Activated CD4-positive, alpha-beta T cell treated with anti-CD3 and anti-CD28 coated beads, Interleukin-10, Interleukin-2, amounts not matched to agents 100 ng/mL and 50 ng/mL, durations not matched to agents 16 hours and 8 hours (primary cell): ENCODE results near the gene PSORS1C1.
"Not testable (repeated sequence)": the region's sequence is repeated elsewhere in the genome, so short reads cannot be mapped to it uniquely, and the experiment has no call there.

Source experiments
- DNase-seq: peaks from one replicate; pipeline ENCODE4 v3.0.0-alpha.2; 2020

The PSORS1C1 gene

DNA sequence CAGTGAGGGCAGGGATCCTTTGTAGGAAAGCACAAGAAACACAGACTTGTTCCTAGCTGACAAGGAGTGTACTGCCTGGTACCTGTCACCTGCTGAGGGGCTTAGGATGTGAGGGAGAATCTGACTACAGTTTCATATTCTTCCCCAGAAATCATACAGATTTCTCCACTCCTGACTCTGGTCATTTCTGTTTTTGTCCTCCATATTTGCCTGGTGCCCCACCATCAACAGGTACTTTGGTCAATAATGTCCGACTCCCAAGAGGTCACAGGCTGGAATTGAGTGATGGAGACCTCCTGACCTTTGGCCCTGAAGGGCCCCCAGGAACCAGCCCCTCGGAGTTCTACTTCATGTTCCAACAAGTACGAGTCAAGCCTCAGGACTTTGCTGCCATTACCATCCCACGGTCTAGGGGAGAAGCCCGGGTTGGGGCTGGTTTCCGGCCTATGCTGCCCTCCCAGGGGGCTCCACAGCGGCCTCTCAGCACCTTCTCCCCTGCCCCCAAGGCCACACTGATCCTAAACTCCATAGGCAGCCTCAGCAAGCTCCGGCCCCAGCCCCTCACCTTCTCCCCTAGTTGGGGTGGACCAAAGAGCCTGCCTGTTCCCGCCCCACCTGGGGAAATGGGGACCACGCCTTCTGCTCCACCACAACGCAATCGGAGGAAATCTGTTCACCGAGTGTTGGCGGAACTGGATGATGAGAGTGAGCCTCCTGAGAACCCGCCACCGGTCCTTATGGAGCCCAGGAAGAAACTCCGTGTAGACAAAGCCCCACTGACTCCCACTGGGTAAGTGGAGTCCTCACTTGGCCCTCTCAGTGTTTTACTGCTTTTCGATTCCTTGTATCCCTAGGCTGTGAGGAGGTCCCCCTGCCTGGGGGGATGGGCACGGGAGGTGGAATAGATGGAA, 46.9 kb downstream of the PSORS1C1 start:
- DNase-seq = no peak

GRCh38 chr6:31162463-31163165, 48.0 kb downstream of the PSORS1C1 start:
- DNase-seq = no peak

DNA sequence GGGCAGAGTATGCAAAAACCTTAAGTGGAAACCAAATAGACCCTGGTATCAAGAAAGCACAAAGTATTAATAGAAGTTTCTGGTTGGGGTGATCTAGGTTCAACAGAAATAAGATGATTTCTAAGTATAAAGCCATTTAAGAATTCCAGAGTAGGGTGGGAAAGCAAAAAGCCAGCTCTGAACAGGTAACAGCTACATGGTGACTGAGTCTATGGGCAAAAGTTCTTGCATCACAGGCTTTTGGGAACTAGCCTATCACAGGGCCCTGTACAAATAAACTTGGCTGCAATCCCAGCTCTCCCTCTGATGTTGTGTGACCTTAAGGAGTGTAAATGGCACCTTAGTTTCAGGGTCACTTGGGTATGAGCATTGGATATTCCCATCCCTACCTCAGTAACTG, 49.3 kb downstream of the PSORS1C1 start:
- DNase-seq = no peak

DNA sequence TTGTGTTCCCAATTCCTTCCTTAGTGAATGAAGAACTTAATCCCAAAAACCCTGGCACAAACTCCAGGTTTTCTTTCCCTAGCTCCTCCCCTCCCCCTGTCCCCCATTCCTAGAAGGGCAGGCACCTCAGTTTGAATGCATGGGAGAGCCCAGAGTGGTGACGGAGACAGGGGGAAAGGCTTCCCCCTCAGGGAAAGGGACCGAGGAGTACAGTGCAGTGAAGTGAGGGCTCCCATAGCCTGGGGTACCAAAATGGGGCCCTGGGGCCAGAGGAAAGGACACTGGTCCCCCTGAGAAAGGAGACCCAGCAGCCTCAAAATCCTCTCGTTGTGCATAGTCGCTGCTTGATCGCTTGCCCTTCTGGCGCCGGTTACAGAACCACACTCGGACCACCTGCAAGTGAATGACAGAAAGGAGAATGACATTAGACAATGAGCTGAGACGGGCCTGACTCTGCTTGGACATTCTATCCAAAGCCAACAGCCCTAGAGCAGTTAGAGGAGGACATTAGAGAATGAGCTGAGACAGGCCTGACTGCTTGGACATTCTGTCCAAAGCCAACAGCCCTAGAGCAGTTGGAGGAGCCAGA, 50.0 kb downstream of the PSORS1C1 start:
- not testable (repeated sequence) for DNase-seq

GRCh38 chr6:31165064-31165832, 50.6 kb downstream of the PSORS1C1 start:
- not testable (repeated sequence) for DNase-seq

- no peak for DNase-seq
These were observed 51.4 kb downstream of the PSORS1C1 start for GRCh38 chr6:31165986-31166385.

- no peak for DNase-seq
These were observed 54.0 kb downstream of the PSORS1C1 start for GRCh38 chr6:31168606-31169005.

GRCh38 chr6:31169123-31169857, 54.7 kb downstream of the PSORS1C1 start:
- no peak for DNase-seq

GRCh38 chr6:31169858-31170599, 55.4 kb downstream of the PSORS1C1 start:
- DNase-seq = not testable (repeated sequence)

- DNase-seq = no peak
These were observed 55.9 kb downstream of the PSORS1C1 start, which contains the start of gene POU5F1 for GRCh38 chr6:31170600-31170881. POU5F1 (minus strand) TSS chr6:31170682; CDS start chr6:31170620, 62 bp downstream.

DNA sequence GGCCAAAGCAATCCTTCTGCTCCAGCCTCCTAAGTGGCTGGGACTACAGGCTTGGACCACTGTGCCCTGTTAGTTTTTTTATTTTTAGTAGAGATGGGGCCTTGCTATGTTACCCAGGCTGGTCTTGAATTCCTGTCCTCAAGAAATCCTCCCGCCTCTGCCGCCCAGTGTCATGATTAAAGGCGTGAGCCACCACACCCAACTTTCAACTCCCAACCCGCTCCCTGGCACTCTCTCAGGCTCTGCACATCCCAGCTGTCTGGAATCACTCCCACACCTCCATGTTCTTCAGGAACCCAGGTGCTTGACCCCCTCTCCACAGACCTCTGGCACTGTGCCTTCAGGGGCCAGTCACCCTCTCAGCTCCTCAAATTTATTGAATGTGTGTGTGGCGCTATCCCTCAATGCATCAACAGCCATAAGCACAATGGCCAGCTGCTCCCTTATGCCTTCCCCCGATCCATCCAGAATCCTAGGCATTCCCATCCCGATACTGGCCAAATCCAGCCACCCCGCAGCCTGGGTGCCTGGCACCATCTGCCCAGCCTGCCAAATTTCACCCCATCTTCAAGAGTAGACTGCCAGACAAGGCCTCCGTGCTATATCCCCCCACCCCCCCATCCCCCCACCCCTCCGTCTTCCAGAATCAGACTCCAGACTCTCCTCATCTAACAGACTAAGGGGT, 56.5 kb downstream of the PSORS1C1 start:
- no peak for DNase-seq

- DNase-seq = no peak
These were observed 57.6 kb downstream of the PSORS1C1 start for GRCh38 chr6:31171931-31172905.

DNA sequence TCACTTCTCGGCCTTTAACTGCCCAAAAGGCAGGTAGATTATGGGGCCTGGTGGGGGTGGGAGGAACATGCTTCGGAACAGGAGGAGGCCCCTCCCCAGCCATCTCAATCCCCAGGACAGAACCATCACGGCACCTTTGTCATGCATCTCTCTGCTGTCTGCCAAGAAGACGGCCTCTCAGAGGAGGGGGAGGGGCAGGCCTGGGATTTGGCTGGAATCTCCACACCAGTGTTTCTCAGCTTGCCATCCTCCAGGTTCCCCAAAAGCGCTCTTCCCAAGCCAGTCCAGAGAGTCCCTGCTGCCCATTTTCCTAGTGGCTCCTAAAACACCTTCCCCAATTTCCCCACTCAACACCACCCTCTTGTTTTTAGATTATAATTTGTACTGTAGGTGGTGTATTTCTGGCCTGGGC, 58.4 kb downstream of the PSORS1C1 start:
- no peak for DNase-seq

DNA sequence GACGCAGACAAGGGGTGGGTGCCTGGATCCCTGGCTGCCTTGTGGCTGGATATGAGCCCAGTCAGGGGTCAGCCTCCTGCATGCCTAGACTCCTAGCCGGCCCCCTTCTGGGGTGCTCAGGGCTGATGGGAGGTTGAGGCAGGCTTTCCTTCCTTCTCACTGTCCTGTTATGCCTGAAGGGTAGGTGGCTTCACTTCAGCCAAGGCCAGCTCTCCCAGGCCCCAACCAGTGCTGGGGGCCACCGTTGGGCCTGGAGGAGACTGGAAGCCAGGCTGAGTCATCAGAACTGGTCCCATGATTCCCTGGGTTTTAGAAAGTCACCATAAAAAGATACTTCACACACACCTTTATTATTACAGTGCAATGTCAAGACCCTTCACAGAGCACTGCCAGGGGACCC, 58.8 kb downstream of the PSORS1C1 start:
- no peak for DNase-seq

- DNase-seq = no peak
These were observed 59.8 kb downstream of the PSORS1C1 start for GRCh38 chr6:31174378-31174777.

GRCh38 chr6:31175971-31176370, 61.4 kb downstream of the PSORS1C1 start:
- DNase-seq = no peak

GRCh38 chr6:31178143-31179041, 63.8 kb downstream of the PSORS1C1 start:
- peak; percentile 67 for DNase-seq

DNA sequence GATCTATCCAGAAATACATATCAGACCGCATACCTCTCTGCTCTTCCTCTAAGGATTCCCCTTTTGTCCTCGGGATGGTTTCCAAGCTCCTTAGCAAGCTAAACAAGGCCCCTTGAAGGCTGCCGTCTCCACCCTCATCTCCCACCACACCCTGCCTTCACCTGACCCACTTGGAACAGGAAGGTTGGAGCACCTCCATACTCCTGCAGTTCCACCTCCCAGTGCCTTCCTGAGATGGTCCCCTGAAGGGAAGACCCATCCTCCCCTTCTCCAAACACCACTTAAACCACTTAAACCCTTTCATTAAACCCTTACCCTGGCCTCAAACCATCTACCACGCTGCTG, 64.4 kb downstream of the PSORS1C1 start:
- DNase-seq = no peak

GRCh38 chr6:31179896-31180295, 65.3 kb downstream of the PSORS1C1 start:
- DNase-seq = no peak
